ENCODE results near the gene KLHL40. TPM values are rescaled to one million over a fixed set of nuclear protein-coding genes. Genes with fewer than 3 reads are reported as not detected.
A peak's percentile ranks its signal among the peaks of the same experiment; 100 is the strongest.

KLHL40 gene
- total and polyA plus RNA-seq, 5 donors from 2014 or later: not detected

- H3K36me3 ChIP-seq (ENCODE audit: control insufficient read depth, insufficient read depth, low read length): no peaks in the 10 kb centered on the region
- no peak for DNase-seq
- H3K27ac ChIP-seq (ENCODE audit: insufficient read depth, low read length, poor library complexity, severe bottlenecking): no peak within 1 kb of the TSS
- H3K27me3 ChIP-seq (ENCODE audit: control insufficient read depth, insufficient read depth, low read length): no peaks in the 10 kb centered on the region
- H3K9me3 ChIP-seq (ENCODE audit: control insufficient read depth in 2 of 2, low read length in 2 of 2): no peaks in the 10 kb centered on the region
- H3K27ac Mint-ChIP-seq: peak within 1 kb of the TSS in 1 of 3 donors; percentile 41
- H3K4me1 Mint-ChIP-seq: peaks cover 0 to 20% (median 0%) of the 10 kb centered on the region in 4 donors
- ATAC-seq (ENCODE audit: low read depth in 2 of 2): no peak
- no peak within 1 kb of the TSS for H3K4me3 Mint-ChIP-seq
- peaks cover 4% of the 10 kb centered on the region for H3K27me3 Mint-ChIP-seq
- H3K36me3 Mint-ChIP-seq: no peaks in the 10 kb centered on the region
- peaks cover 0 to 2% (median 0%) of the 10 kb centered on the region in 7 donors for H3K9me3 Mint-ChIP-seq
- no peak within 1 kb of the TSS for H3K4me3 ChIP-seq (ENCODE audit: low read depth, low read length)
- H3K4me1 ChIP-seq (ENCODE audit: control insufficient read depth, insufficient read depth, low read length, poor library complexity, severe bottlenecking): peaks cover 10% of the 10 kb centered on the region
These were observed 17.0 kb downstream of the KLHL40 start, which contains the start of gene HHATL for GRCh38 chr3:42702066-42702951. Gene HHATL, minus strand, starts transcription at chr3:42702798. Its CDS starts 1,972 bp downstream, at chr3:42700826.

- H3K4me1 Mint-ChIP-seq: peaks cover 0 to 17% (median 0%) of the 10 kb centered on the region in 4 donors
These were observed 17.8 kb downstream of the KLHL40 start for GRCh38 chr3:42702982-42703694.

GRCh38 chr3:42703695-42704025 is 18.3 kb downstream of the KLHL40 start:
- Histone ChIP-seq H3K27ac (ENCODE audit: insufficient read depth, low read length, poor library complexity, severe bottlenecking) (no peak overlapping the region), H3K27me3 (ENCODE audit: control insufficient read depth, insufficient read depth, low read length) (no peaks in the 10 kb centered on the region), H3K36me3 (ENCODE audit: control insufficient read depth, insufficient read depth, low read length) (no peaks in the 10 kb centered on the region), H3K9me3 (ENCODE audit: control insufficient read depth in 2 of 2, low read length in 2 of 2) (no peaks in the 10 kb centered on the region), H3K4me1 (ENCODE audit: control insufficient read depth, insufficient read depth, low read length, poor library complexity, severe bottlenecking) (peaks cover 7% of the 10 kb centered on the region), H3K4me3 (ENCODE audit: low read depth, low read length) (no peak overlapping the region)
- Mint-ChIP-seq H3K27ac (no peak overlapping the region), H3K9me3 (peaks cover 0 to 2% (median 0%) of the 10 kb centered on the region in 7 donors), H3K36me3 (no peaks in the 10 kb centered on the region), H3K4me1 (peaks cover 0 to 12% (median 0%) of the 10 kb centered on the region in 4 donors), H3K4me3 (no peak overlapping the region), H3K27me3 (peaks cover 4% of the 10 kb centered on the region)
- no peak for DNase-seq
- no peak for ATAC-seq (ENCODE audit: low read depth in 2 of 2)

More at GRCh38 chr3:42702982-42703694, 17.8 kb downstream of the KLHL40 start:
- no peaks in the 10 kb centered on the region for H3K36me3 ChIP-seq (ENCODE audit: control insufficient read depth, insufficient read depth, low read length)
- Mint-ChIP-seq H3K27me3 (peaks cover 4% of the 10 kb centered on the region), H3K27ac (no peak overlapping the region), H3K4me3 (no peak overlapping the region), H3K9me3 (peaks cover 0 to 2% (median 0%) of the 10 kb centered on the region in 7 donors), H3K36me3 (no peaks in the 10 kb centered on the region)
- no peaks in the 10 kb centered on the region for H3K9me3 ChIP-seq (ENCODE audit: control insufficient read depth in 2 of 2, low read length in 2 of 2)
- H3K4me3 ChIP-seq (ENCODE audit: low read depth, low read length): no peak overlapping the region
- no peak overlapping the region for H3K27ac ChIP-seq (ENCODE audit: insufficient read depth, low read length, poor library complexity, severe bottlenecking)
- no peaks in the 10 kb centered on the region for H3K27me3 ChIP-seq (ENCODE audit: control insufficient read depth, insufficient read depth, low read length)
- peaks cover 10% of the 10 kb centered on the region for H3K4me1 ChIP-seq (ENCODE audit: control insufficient read depth, insufficient read depth, low read length, poor library complexity, severe bottlenecking)
- no peak for ATAC-seq (ENCODE audit: low read depth in 2 of 2)
- DNase-seq: no peak

- Mint-ChIP-seq H3K36me3 (no peaks in the 10 kb centered on the region), H3K9me3 (peaks cover 0 to 2% (median 0%) of the 10 kb centered on the region in 7 donors), H3K27ac (no peak overlapping the region), H3K4me1 (peaks cover 0 to 8% (median 0%) of the 10 kb centered on the region in 4 donors), H3K27me3 (peaks cover 4% of the 10 kb centered on the region), H3K4me3 (no peak overlapping the region)
- DNase-seq (no peak), ATAC-seq (ENCODE audit: low read depth in 2 of 2) (no peak)
- Histone ChIP-seq H3K4me3 (ENCODE audit: low read depth, low read length) (no peak overlapping the region), H3K9me3 (ENCODE audit: control insufficient read depth in 2 of 2, low read length in 2 of 2) (no peaks in the 10 kb centered on the region), H3K27me3 (ENCODE audit: control insufficient read depth, insufficient read depth, low read length) (no peaks in the 10 kb centered on the region), H3K36me3 (ENCODE audit: control insufficient read depth, insufficient read depth, low read length) (no peaks in the 10 kb centered on the region), H3K4me1 (ENCODE audit: control insufficient read depth, insufficient read depth, low read length, poor library complexity, severe bottlenecking) (peaks cover under 1% of the 10 kb centered on the region), H3K27ac (ENCODE audit: insufficient read depth, low read length, poor library complexity, severe bottlenecking) (no peak overlapping the region)
These were observed 19.0 kb downstream of the KLHL40 start for GRCh38 chr3:42704136-42704841.

- no peaks in the 10 kb centered on the region for H3K36me3 ChIP-seq (ENCODE audit: control insufficient read depth, insufficient read depth, low read length)
- no peak overlapping the region for H3K4me3 ChIP-seq (ENCODE audit: low read depth, low read length)
- Mint-ChIP-seq H3K4me3 (no peak overlapping the region), H3K36me3 (no peaks in the 10 kb centered on the region), H3K9me3 (peaks cover 0 to 2% (median 0%) of the 10 kb centered on the region in 7 donors), H3K27ac (no peak overlapping the region), H3K27me3 (peaks cover 4% of the 10 kb centered on the region), H3K4me1 (peaks cover 0 to 8% (median 0%) of the 10 kb centered on the region in 4 donors)
- ATAC-seq (ENCODE audit: low read depth in 2 of 2): no peak
- no peak for DNase-seq
- no peaks in the 10 kb centered on the region for H3K9me3 ChIP-seq (ENCODE audit: control insufficient read depth in 2 of 2, low read length in 2 of 2)
- H3K27ac ChIP-seq (ENCODE audit: insufficient read depth, low read length, poor library complexity, severe bottlenecking): no peak overlapping the region
- no peaks in the 10 kb centered on the region for H3K27me3 ChIP-seq (ENCODE audit: control insufficient read depth, insufficient read depth, low read length)
- no peaks in the 10 kb centered on the region for H3K4me1 ChIP-seq (ENCODE audit: control insufficient read depth, insufficient read depth, low read length, poor library complexity, severe bottlenecking)
These were observed 19.9 kb downstream of the KLHL40 start for GRCh38 chr3:42705058-42705767.

- H3K9me3 ChIP-seq (ENCODE audit: control insufficient read depth in 2 of 2, low read length in 2 of 2): no peaks in the 10 kb centered on the region
- no peak overlapping the region for H3K4me3 ChIP-seq (ENCODE audit: low read depth, low read length)
- Mint-ChIP-seq H3K4me3 (no peak overlapping the region), H3K27me3 (peaks cover 4% of the 10 kb centered on the region), H3K27ac (no peak overlapping the region), H3K36me3 (no peaks in the 10 kb centered on the region), H3K4me1 (peaks cover 0 to 7% (median 0%) of the 10 kb centered on the region in 4 donors), H3K9me3 (peaks cover 0 to under 1% (median 0%) of the 10 kb centered on the region in 7 donors)
- H3K27me3 ChIP-seq (ENCODE audit: control insufficient read depth, insufficient read depth, low read length): no peaks in the 10 kb centered on the region
- DNase-seq (no peak), ATAC-seq (ENCODE audit: low read depth in 2 of 2) (no peak)
- H3K4me1 ChIP-seq (ENCODE audit: control insufficient read depth, insufficient read depth, low read length, poor library complexity, severe bottlenecking): no peaks in the 10 kb centered on the region
- no peaks in the 10 kb centered on the region for H3K36me3 ChIP-seq (ENCODE audit: control insufficient read depth, insufficient read depth, low read length)
- no peak overlapping the region for H3K27ac ChIP-seq (ENCODE audit: insufficient read depth, low read length, poor library complexity, severe bottlenecking)
These were observed 20.7 kb downstream of the KLHL40 start for GRCh38 chr3:42705962-42706585.

Data from CD4-positive, CD25-positive, alpha-beta regulatory T cell (primary cell).